ENCODE data around the gene CES2. TPM values are rescaled to one million over a fixed set of nuclear protein-coding genes. Genes with fewer than 3 reads are reported as not detected.

The CES2 gene
- total RNA-seq: 17.9 and 22.5 TPM in 2 replicates

GRCh38 chr16:66935314-66936011, at the start of gene CES2:
Gene CES2 (plus strand): TSS chr16:66935516. CDS start chr16:66935636, 120 bp downstream.

DNA sequence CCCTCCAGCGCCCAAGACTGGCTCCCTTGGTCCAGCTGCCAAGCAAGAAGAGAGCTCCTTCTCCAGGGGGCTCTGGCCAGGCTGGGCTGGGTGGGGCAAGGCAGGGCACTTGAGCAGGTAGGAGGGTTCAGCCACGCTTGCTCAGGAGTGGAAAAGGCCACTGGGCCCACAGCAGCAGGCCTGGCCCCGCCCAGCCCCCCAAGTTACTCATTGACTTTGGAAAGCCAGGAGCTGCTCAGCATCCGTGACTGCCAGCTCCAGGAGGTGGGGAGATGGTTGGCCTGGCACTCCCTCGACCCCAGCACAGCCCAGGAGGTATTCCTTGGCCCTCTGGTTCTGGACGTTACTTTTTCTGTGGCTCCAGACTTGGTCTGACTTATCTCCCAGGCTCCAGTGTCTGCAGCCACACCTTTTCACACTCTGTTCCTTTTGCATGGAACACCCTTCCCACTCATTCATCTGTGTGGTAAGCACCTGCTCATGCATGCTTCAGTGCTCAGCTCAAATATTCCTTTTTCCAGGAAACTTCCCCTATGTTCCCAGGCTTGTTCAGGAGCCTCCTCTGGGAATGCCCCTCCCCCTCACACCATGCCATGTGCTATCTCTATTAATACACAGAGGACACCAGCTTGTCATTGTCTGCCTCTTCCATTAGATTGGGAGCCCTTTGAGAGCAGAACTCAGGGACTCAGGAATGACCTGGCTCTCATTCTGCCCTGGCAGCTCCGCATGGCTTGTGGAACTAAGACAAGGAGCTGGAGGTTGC, 16.3 kb upstream of the CES2 start, which contains the start of gene CDH16:
CDH16 (minus strand) TSS at position 83 of the 766 bp plus-strand sequence. CDS start 820 bp downstream, outside the sequence.

GRCh38 chr16:66925322-66925840, 9.9 kb upstream of the CES2 start, which contains the start of gene RRAD:
Gene RRAD (minus strand): TSS chr16:66925535. CDS start chr16:66925179, 356 bp downstream.

GRCh38 chr16:66934138-66934838, 1.0 kb upstream of the CES2 start, which contains the start of gene CIAO2B:
Gene CIAO2B (minus strand): TSS chr16:66934402. CDS start chr16:66934364, 38 bp downstream.

DNA sequence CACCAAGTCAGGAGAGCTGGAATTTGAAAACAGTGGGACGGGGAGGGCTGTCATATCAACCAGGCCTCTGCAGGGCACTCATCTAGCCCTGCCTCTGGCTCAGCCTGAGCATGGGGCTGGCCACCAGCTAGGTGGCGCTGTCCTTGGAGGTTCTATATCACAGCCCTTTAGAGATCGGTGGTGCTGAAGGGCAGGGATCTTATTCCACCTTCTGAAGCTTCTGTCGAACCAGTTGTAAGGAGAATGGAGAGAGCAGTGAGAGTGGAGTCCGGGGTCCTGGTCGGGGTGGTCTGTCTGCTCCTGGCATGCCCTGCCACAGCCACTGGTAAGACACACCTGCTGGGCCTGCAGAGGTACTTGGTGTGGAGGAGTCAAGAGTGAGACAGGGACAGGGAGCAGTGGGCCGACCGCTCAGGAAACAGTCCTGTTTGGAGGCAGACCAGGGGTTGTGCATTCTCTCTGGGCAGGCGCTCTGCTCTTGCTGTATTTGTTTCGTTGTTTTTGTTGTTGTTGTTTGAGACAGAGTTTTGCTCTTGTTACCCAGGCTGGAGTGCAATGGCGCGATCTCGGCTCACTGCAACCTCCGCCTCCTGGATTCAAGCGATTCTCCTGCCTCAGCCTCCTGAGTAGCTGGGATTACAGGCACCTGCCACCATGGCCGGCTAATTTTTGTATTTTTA, 25.9 kb downstream of the CES2 start, which contains the start of gene CES3:
CES3 (plus strand) TSS at position 202 of the 680 bp plus-strand sequence; CDS start at position 244, 42 bp downstream.

DNA sequence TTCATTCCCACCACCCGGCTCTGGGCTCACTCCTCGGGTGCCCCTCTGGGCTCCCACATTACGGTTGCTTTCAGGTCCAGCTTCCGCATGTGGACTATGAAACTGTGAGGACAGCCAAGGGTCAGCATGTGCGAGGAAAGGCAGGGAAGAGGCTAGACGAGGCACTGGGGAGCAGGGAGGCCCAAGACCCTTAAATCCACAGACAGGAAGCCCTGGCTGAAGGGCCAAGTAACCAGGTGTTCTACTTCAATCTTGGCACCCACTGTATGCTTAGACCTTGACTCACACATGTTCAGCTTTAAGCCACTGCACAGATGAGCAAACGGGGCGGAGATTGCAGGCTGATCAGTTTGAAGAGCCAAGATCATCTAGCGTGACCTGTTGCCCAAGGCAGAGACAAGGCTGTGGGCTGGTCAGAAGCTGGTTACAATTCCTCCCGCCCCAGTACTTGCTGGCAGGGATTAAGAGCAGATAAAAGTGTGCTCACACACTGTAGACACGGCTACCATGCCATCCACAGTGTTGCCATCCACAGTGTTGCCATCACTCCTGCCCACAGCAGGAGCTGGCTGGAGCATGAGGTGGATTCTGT, 53.0 kb downstream of the CES2 start, which contains the start of gene CES4A:
CES4A (plus strand) TSS at position 393 of the 592 bp plus-strand sequence; CDS start at position 577, 184 bp downstream.

Other genes with a start within 250 kb of the CES2 start
- gene CMTM4, start 238.8 kb upstream of the CES2 start, total RNA-seq: 8.4 and 8.7 TPM in 2 replicates
- 49.0 and 53.5 TPM in 2 replicates for gene DYNC1LI2, start 183.9 kb upstream of the CES2 start, total RNA-seq
- not detected in 2 replicates for gene TERB1, start 133.9 kb upstream of the CES2 start, total RNA-seq
- gene NAE1, start 104.5 kb upstream of the CES2 start, total RNA-seq: 68.0 and 76.9 TPM in 2 replicates
- not detected in 2 replicates for gene CA7, start 91.1 kb upstream of the CES2 start, total RNA-seq
- 5.3 and 10.1 TPM in 2 replicates for gene PDP2, start 55.0 kb upstream of the CES2 start, total RNA-seq
- not detected in 2 replicates for gene CDH16, start 16.6 kb upstream of the CES2 start, total RNA-seq
- gene RRAD, start 10.0 kb upstream of the CES2 start, total RNA-seq: 10.6 and 14.4 TPM in 2 replicates
- 143 and 174 TPM in 2 replicates for gene CIAO2B, start 1.1 kb upstream of the CES2 start, total RNA-seq
- gene CES3, start 25.8 kb downstream of the CES2 start, total RNA-seq: not detected in 2 replicates
- 2.5 and 3.2 TPM in 2 replicates for gene CES4A, start 53.1 kb downstream of the CES2 start, total RNA-seq
- 37.2 and 62.0 TPM in 2 replicates for gene CBFB, start 93.6 kb downstream of the CES2 start, total RNA-seq
- gene PHAF1, start 174.4 kb downstream of the CES2 start, total RNA-seq: 13.5 and 13.8 TPM in 2 replicates
- gene B3GNT9, start 215.5 kb downstream of the CES2 start, total RNA-seq: 37.2 and 42.5 TPM in 2 replicates
- 32.9 and 33.7 TPM in 2 replicates for gene TRADD, start 224.4 kb downstream of the CES2 start, total RNA-seq
- gene FBXL8, start 224.4 kb downstream of the CES2 start, total RNA-seq: 17.0 and 17.4 TPM in 2 replicates
- 0.86 and 3.4 TPM in 2 replicates for gene HSF4, start 229.2 kb downstream of the CES2 start, total RNA-seq
- gene NOL3, start 235.0 kb downstream of the CES2 start, total RNA-seq: 16.7 and 22.9 TPM in 2 replicates
- 4.3 and 15.6 TPM in 2 replicates for gene MATCAP1, start 248.4 kb downstream of the CES2 start, total RNA-seq

Data from myometrial cell (primary cell).